HFFc6 (cell line): ENCODE measurements around the gene ACSL3. TPM values are rescaled to one million over a fixed set of nuclear protein-coding genes. Genes with fewer than 3 reads are reported as not detected.

Experiments
- DNase-seq: peaks from one replicate; pipeline ENCODE4 v3.0.0-alpha.2; 2018
- H3K27ac Mint-ChIP-seq: 2 replicates; pipeline ENCODE4 v1.8.0; 2020; ENCODE audit warnings: mild to moderate bottlenecking, mixed read lengths
- H3K27me3 Mint-ChIP-seq: 2 replicates; pipeline ENCODE4 v1.8.0; 2021; ENCODE audit warnings: mild to moderate bottlenecking, moderate library complexity, mixed read lengths; ENCODE audit not compliant: insufficient read depth
- H3K36me3 Mint-ChIP-seq: 2 replicates; pipeline ENCODE4 v1.8.0; 2021; ENCODE audit warnings: low read depth, mixed read lengths
- H3K4me1 Mint-ChIP-seq: 2 replicates; pipeline ENCODE4 v1.8.0; 2020; ENCODE audit warnings: low read depth, mixed read lengths
- H3K4me3 Mint-ChIP-seq: 2 replicates; pipeline ENCODE4 v1.8.0; 2020; ENCODE audit warnings: mild to moderate bottlenecking, moderate library complexity, mixed read lengths
- H3K9me3 Mint-ChIP-seq: 2 replicates; pipeline ENCODE4 v1.8.0; 2020; ENCODE audit warnings: mild to moderate bottlenecking, mixed read lengths
- CTCF ChIP-seq: fragments of 200-600 bp; sonication (generic); IDR thresholded peaks from 2 replicates; pipeline ENCODE4 v1.5.0; 2021; ENCODE audit warnings: antibody characterized with exemption, mild to moderate bottlenecking
- total RNA-seq, 6 experiments: library from RNA; stranded (reverse); fragmentation: NEBNext Ultra II Directional; extraction: Animal tissue kit (Norgen Biotek cat#: 25700); gene quantifications; 2 replicates in 1 of 6; 3 replicates in 5 of 6; pipeline ENCODE4 v1.2.3, GENCODE V29; 2021

ACSL3 gene
- total RNA-seq, 6 experiments from 2014 or later: 64.5 to 119 (median 87.8) TPM

- Mint-ChIP-seq H3K4me3 (peak overlapping the region; percentile 41; the same call in 1 of the 2 replicates), H3K9me3 (no peaks in the 10 kb centered on the region), H3K36me3 (peaks cover 30% of the 10 kb centered on the region), H3K27me3 (no peaks in the 10 kb centered on the region; the same call in 1 of the 2 replicates), H3K27ac (no peak overlapping the region), H3K4me1 (peaks cover 43% of the 10 kb centered on the region)
- DNase-seq: peak; percentile 74
- peak; percentile 88 for TF ChIP-seq CTCF
These were observed 78.5 kb downstream of the ACSL3 start for GRCh38 chr2:222939208-222939856.

- DNase-seq: no peak
- Mint-ChIP-seq H3K27me3 (no peaks in the 10 kb centered on the region; the same call in 1 of the 2 replicates), H3K36me3 (peaks cover 26% of the 10 kb centered on the region), H3K9me3 (no peaks in the 10 kb centered on the region), H3K4me1 (peaks cover 50% of the 10 kb centered on the region), H3K27ac (no peak overlapping the region), H3K4me3 (no peak overlapping the region)
- TF ChIP-seq CTCF: no peak
These were observed 79.1 kb downstream of the ACSL3 start for GRCh38 chr2:222939979-222940378.

GRCh38 chr2:222941510-222942032 lies 80.7 kb downstream of the ACSL3 start:
- H3K27ac Mint-ChIP-seq: 0 out of 2 replicates have a peak overlapping the region, but pooled peaks have one; percentile 12
- peaks cover 25% of the 10 kb centered on the region for H3K36me3 Mint-ChIP-seq
- peaks cover 66% of the 10 kb centered on the region for H3K4me1 Mint-ChIP-seq
- H3K27me3 Mint-ChIP-seq: no peaks in the 10 kb centered on the region; the same call in 1 of the 2 replicates
- peak; percentile 25 for DNase-seq
- TF ChIP-seq CTCF: no peak
- H3K9me3 Mint-ChIP-seq: no peaks in the 10 kb centered on the region
- H3K4me3 Mint-ChIP-seq: no peak overlapping the region

- H3K4me1 Mint-ChIP-seq: peaks cover 73% of the 10 kb centered on the region
- peak overlapping the region; percentile 74 for H3K27ac Mint-ChIP-seq
- TF ChIP-seq CTCF: no peak
- DNase-seq: no peak
- H3K4me3 Mint-ChIP-seq: peak overlapping the region; percentile 71; the same call in 1 of the 2 replicates
- H3K27me3 Mint-ChIP-seq: no peaks in the 10 kb centered on the region; the same call in 1 of the 2 replicates
- H3K36me3 Mint-ChIP-seq: peaks cover 15% of the 10 kb centered on the region
- H3K9me3 Mint-ChIP-seq: no peaks in the 10 kb centered on the region
These were observed 81.7 kb downstream of the ACSL3 start for GRCh38 chr2:222942561-222942960.

- H3K9me3 Mint-ChIP-seq: no peaks in the 10 kb centered on the region
- peaks cover 73% of the 10 kb centered on the region for H3K4me1 Mint-ChIP-seq
- no peak for DNase-seq
- peak overlapping the region; percentile 71 for H3K4me3 Mint-ChIP-seq
- no peaks in the 10 kb centered on the region; the same call in 1 of the 2 replicates for H3K27me3 Mint-ChIP-seq
- peaks cover 11% of the 10 kb centered on the region for H3K36me3 Mint-ChIP-seq
- H3K27ac Mint-ChIP-seq: peak overlapping the region; percentile 74
- TF ChIP-seq CTCF: no peak
These were observed 82.1 kb downstream of the ACSL3 start for GRCh38 chr2:222942977-222943376.
